ENCODE measurements around the gene PAK5. TPM values are rescaled to one million over a fixed set of nuclear protein-coding genes. Genes with fewer than 3 reads are reported as not detected.

The PAK5 gene
- total RNA-seq, 5 donors from 2014 or later (not counting 1 experiment from before 2014, with no cell fraction given): not detected

DNA sequence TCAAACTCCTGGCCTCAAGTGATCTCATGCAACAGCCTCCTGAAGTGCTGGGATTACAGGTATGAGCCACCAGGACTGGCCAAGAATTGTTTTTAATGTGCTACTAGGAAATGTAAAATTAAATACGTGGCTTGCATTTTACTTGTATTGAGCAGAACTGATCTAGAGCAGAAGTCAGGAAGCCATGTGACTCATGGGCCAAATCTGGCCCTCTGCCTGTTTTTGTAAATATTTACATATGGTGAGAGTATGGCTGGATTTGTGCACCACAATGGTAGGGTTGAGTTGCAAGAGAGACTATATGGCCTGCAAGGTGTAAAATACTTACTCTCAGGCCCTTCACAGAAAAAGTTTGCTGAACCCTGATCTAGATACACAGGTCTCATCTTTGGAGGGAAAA lies 248.7 kb downstream of the PAK5 start:
- DNase-seq (no peak), ATAC-seq (replicated peaks in 1 of 4) (no peak)
- Histone ChIP-seq H3K27me3 (replicated peaks in 1 of 2; ENCODE audit: control insufficient read depth in 2 of 2, extremely low read depth in 1 of 2, insufficient read depth in 2 of 2, low read length in 1 of 2) (no peaks in the 10 kb centered on the region), H3K27ac (ENCODE audit: low read length) (no peak overlapping the region), H3K36me3 (ENCODE audit: control insufficient read depth in 2 of 2, extremely low read depth in 1 of 2, insufficient read depth in 1 of 2, low read length in 1 of 2) (no peaks in the 10 kb centered on the region), H3K4me1 (ENCODE audit: control insufficient read depth in 1 of 2, extremely low read depth in 1 of 2, insufficient read depth in 2 of 2, low read length in 2 of 2) (no peaks in the 10 kb centered on the region), H3K9me3 (no peaks in the 10 kb centered on the region), H3K4me3 (ENCODE audit: control insufficient read depth in 1 of 2, extremely low read depth in 1 of 2, low read length in 1 of 2) (no peak overlapping the region)
- no peak overlapping the region for H3K27ac Mint-ChIP-seq
- no peaks in the 10 kb centered on the region for H3K9me3 Mint-ChIP-seq
- H3K27me3 Mint-ChIP-seq: peaks cover 2 to 8% of the 10 kb centered on the region in 2 donors
- 100% methylated on average over 1 of the region's 1 CpG for WGBS (ENCODE audit: insufficient coverage)
- ChIA-PET POLR2A (no interaction called here), CTCF (interaction anchor here in 1 of 2 donors (0.7 kb wide), 1 partner anchor 130 kb away, joined by 3 read pairs; no protein-coding TSS in a partner anchor)
- no peak overlapping the region for H3K4me3 Mint-ChIP-seq
- no peaks in the 10 kb centered on the region for H3K4me1 Mint-ChIP-seq
- no peaks in the 10 kb centered on the region for H3K36me3 Mint-ChIP-seq

DNA sequence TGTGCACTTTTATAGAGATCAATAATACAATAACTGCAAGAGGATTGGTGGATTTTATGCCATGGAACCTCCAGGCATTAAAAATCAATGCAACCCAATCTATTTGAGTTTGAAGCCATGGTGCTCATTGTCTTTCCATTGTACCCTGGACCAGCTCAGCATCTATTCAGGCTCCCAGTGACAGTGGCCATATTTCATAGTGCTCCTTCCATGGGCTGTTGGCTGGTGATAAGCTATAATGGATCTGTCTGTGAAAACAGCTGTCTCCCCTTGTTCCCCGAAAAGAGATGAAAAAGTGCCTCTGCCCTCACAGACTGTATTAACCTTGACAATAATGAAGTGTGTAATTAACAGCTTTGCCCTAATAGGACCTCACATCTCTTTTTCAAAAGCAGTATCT lies 250.2 kb downstream of the PAK5 start:
- POLR2A ChIA-PET: no interaction called here

DNA sequence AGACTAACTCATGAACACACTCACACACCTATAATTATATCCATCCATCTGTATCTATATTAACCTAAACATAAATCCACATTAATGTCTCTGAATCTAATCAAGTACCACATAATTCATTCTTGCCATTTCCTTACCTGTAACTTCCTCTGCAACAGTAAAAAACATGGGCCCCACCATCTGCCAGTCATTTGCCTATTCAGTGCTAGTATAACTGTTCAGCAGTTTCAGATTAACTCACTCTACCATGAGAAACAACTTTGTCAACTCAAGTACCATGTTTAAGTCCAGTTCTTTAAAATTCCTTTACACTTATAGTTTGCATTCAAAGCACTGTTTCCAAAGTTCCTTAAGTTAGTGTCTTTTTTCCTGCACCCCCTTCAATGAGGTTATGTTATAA lies 255.7 kb downstream of the PAK5 start:
- H3K4me1 ChIP-seq (ENCODE audit: control insufficient read depth in 1 of 2, extremely low read depth in 1 of 2, insufficient read depth in 2 of 2, low read length in 2 of 2): no peaks in the 10 kb centered on the region
- no peak overlapping the region for H3K27ac Mint-ChIP-seq
- H3K36me3 ChIP-seq (ENCODE audit: control insufficient read depth in 2 of 2, extremely low read depth in 1 of 2, insufficient read depth in 1 of 2, low read length in 1 of 2): no peaks in the 10 kb centered on the region
- peaks cover 0 to 2% (median 0%) of the 10 kb centered on the region in 3 donors for H3K9me3 Mint-ChIP-seq
- CTCF ChIA-PET: interaction anchor here in 1 of 2 donors (0.6 to 0.7 kb wide), 2 partner anchors 10 to 27 kb away, joined by 3 to 4 read pairs; no protein-coding TSS in a partner anchor
- POLR2A ChIA-PET: no interaction called here
- no peaks in the 10 kb centered on the region for H3K36me3 Mint-ChIP-seq
- H3K27me3 ChIP-seq (replicated peaks in 1 of 2; ENCODE audit: control insufficient read depth in 2 of 2, extremely low read depth in 1 of 2, insufficient read depth in 2 of 2, low read length in 1 of 2): no peaks in the 10 kb centered on the region
- DNase-seq (no peak), ATAC-seq (replicated peaks in 1 of 4) (no peak)
- no peaks in the 10 kb centered on the region for H3K9me3 ChIP-seq
- no peaks in the 10 kb centered on the region for H3K4me1 Mint-ChIP-seq
- H3K4me3 ChIP-seq (ENCODE audit: control insufficient read depth in 1 of 2, extremely low read depth in 1 of 2, low read length in 1 of 2): no peak overlapping the region
- H3K4me3 Mint-ChIP-seq: no peak overlapping the region
- H3K27me3 Mint-ChIP-seq: peaks cover 2 to 8% of the 10 kb centered on the region in 2 donors
- H3K27ac ChIP-seq (ENCODE audit: low read length): no peak overlapping the region

More for the DNA sequence above, 250.2 kb downstream of the PAK5 start:
- DNase-seq (no peak), ATAC-seq (replicated peaks in 1 of 4) (no peak)
- H3K27ac ChIP-seq (ENCODE audit: low read length): no peak overlapping the region
- H3K4me1 ChIP-seq (ENCODE audit: control insufficient read depth in 1 of 2, extremely low read depth in 1 of 2, insufficient read depth in 2 of 2, low read length in 2 of 2): no peaks in the 10 kb centered on the region
- H3K27ac Mint-ChIP-seq: no peak overlapping the region
- no peak overlapping the region for H3K4me3 Mint-ChIP-seq
- H3K27me3 ChIP-seq (replicated peaks in 1 of 2; ENCODE audit: control insufficient read depth in 2 of 2, extremely low read depth in 1 of 2, insufficient read depth in 2 of 2, low read length in 1 of 2): no peaks in the 10 kb centered on the region
- H3K36me3 ChIP-seq (ENCODE audit: control insufficient read depth in 2 of 2, extremely low read depth in 1 of 2, insufficient read depth in 1 of 2, low read length in 1 of 2): no peaks in the 10 kb centered on the region
- peaks cover 2 to 8% of the 10 kb centered on the region in 2 donors for H3K27me3 Mint-ChIP-seq
- H3K36me3 Mint-ChIP-seq: no peaks in the 10 kb centered on the region
- CTCF ChIA-PET: no interaction called here
- no CpG with 5 or more reads among the region's 1 CpG for WGBS (ENCODE audit: insufficient coverage)
- H3K9me3 ChIP-seq: no peaks in the 10 kb centered on the region
- H3K4me3 ChIP-seq (ENCODE audit: control insufficient read depth in 1 of 2, extremely low read depth in 1 of 2, low read length in 1 of 2): no peak overlapping the region
- no peaks in the 10 kb centered on the region for H3K4me1 Mint-ChIP-seq
- no peaks in the 10 kb centered on the region for H3K9me3 Mint-ChIP-seq

DNA sequence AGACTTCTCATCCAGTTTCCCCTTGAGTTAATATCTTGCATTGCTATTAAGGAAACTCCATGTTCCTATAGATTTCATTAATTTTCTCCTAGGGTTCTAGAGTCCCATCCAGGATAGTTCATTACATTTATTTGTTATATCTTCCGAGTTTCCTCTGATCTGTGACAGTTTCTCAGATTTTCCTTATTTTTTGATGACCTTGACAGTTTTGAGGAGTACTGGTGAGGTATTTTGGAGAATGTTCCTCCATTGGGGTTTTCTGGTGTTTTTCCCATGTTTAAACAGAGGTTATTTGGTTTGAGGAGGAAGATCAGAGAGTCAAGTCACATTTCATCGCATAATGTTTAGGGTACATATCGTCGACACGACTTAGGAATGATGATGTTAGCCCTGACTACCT lies 256.7 kb downstream of the PAK5 start:
- Histone ChIP-seq H3K27me3 (replicated peaks in 1 of 2; ENCODE audit: control insufficient read depth in 2 of 2, extremely low read depth in 1 of 2, insufficient read depth in 2 of 2, low read length in 1 of 2) (no peaks in the 10 kb centered on the region), H3K36me3 (ENCODE audit: control insufficient read depth in 2 of 2, extremely low read depth in 1 of 2, insufficient read depth in 1 of 2, low read length in 1 of 2) (no peaks in the 10 kb centered on the region), H3K9me3 (no peaks in the 10 kb centered on the region), H3K4me1 (ENCODE audit: control insufficient read depth in 1 of 2, extremely low read depth in 1 of 2, insufficient read depth in 2 of 2, low read length in 2 of 2) (no peaks in the 10 kb centered on the region), H3K4me3 (ENCODE audit: control insufficient read depth in 1 of 2, extremely low read depth in 1 of 2, low read length in 1 of 2) (no peak overlapping the region), H3K27ac (ENCODE audit: low read length) (no peak overlapping the region)
- POLR2A ChIA-PET: no interaction called here
- H3K27ac Mint-ChIP-seq: no peak overlapping the region
- peaks cover 0 to 2% (median 0%) of the 10 kb centered on the region in 3 donors for H3K9me3 Mint-ChIP-seq
- DNase-seq (no peak), ATAC-seq (replicated peaks in 1 of 4) (no peak)
- H3K4me1 Mint-ChIP-seq: no peaks in the 10 kb centered on the region
- no peak overlapping the region for H3K4me3 Mint-ChIP-seq
- peaks cover 2 to 8% of the 10 kb centered on the region in 2 donors for H3K27me3 Mint-ChIP-seq
- H3K36me3 Mint-ChIP-seq: no peaks in the 10 kb centered on the region
- CTCF ChIA-PET: no interaction called here
- 50% methylated on average over 1 of the region's 5 CpGs for WGBS (ENCODE audit: insufficient coverage)

DNA sequence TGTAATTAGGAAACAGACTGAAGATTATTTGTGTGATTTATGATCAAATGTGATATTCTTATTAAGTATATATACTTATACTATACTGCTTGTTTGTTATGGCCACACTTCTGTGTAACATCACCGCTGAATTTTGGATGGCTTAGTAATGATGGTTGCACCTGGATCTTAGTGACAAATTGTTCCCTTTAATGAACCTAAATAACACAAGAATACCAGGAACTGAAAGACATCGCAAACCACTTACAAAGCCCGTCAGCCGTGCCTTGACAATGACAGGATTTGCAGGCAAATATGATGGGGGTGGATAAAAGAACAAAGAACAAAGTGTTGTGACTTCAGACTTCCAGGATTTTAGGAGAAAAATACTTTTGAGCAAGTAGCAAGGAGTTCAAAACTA lies 257.4 kb downstream of the PAK5 start:
- POLR2A ChIA-PET: no interaction called here
- Mint-ChIP-seq H3K27ac (no peak overlapping the region), H3K4me1 (no peaks in the 10 kb centered on the region), H3K27me3 (peaks cover 0 to 8% of the 10 kb centered on the region in 2 donors), H3K4me3 (no peak overlapping the region), H3K36me3 (no peaks in the 10 kb centered on the region), H3K9me3 (peaks cover 0 to 2% (median 0%) of the 10 kb centered on the region in 3 donors)
- Histone ChIP-seq H3K27ac (ENCODE audit: low read length) (no peak overlapping the region), H3K4me1 (ENCODE audit: control insufficient read depth in 1 of 2, extremely low read depth in 1 of 2, insufficient read depth in 2 of 2, low read length in 2 of 2) (no peaks in the 10 kb centered on the region), H3K4me3 (ENCODE audit: control insufficient read depth in 1 of 2, extremely low read depth in 1 of 2, low read length in 1 of 2) (no peak overlapping the region), H3K27me3 (replicated peaks in 1 of 2; ENCODE audit: control insufficient read depth in 2 of 2, extremely low read depth in 1 of 2, insufficient read depth in 2 of 2, low read length in 1 of 2) (no peaks in the 10 kb centered on the region), H3K9me3 (no peaks in the 10 kb centered on the region), H3K36me3 (ENCODE audit: control insufficient read depth in 2 of 2, extremely low read depth in 1 of 2, insufficient read depth in 1 of 2, low read length in 1 of 2) (no peaks in the 10 kb centered on the region)
- CTCF ChIA-PET: no interaction called here
- no peak for DNase-seq
- WGBS (ENCODE audit: insufficient coverage): 100% methylated on average over 1 of the region's 4 CpGs
- no peak for ATAC-seq (replicated peaks in 1 of 4)

DNA sequence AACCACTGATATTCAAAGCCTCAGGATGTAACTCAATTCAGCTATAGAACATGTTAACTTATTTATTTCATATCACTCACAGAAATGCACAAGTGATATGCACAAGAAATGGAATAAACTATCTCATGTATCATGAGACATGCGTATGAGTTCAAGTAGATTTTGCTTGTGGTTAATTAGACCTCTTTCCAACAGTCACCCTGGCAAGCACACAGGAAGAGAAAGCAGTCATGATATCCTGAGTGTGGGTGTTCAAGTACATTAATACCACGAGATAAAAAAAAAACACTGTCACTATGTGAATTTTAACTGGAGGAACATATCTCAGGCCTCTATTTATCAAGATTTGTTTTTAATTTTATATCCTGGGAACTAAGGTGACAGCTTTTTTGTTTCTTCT lies 260.3 kb downstream of the PAK5 start:
- no CpG with 5 or more reads among the region's 2 CpGs for WGBS (ENCODE audit: insufficient coverage)
- POLR2A ChIA-PET: no interaction called here
- Mint-ChIP-seq H3K4me1 (no peaks in the 10 kb centered on the region), H3K9me3 (peaks cover 0 to 2% (median 0%) of the 10 kb centered on the region in 3 donors), H3K36me3 (no peaks in the 10 kb centered on the region), H3K4me3 (no peak overlapping the region), H3K27me3 (peaks cover 0 to 11% of the 10 kb centered on the region in 2 donors), H3K27ac (no peak overlapping the region)
- ATAC-seq (replicated peaks in 1 of 4) (no peak), DNase-seq (no peak)
- CTCF ChIA-PET: no interaction called here
- Histone ChIP-seq H3K36me3 (ENCODE audit: control insufficient read depth in 2 of 2, extremely low read depth in 1 of 2, insufficient read depth in 1 of 2, low read length in 1 of 2) (no peaks in the 10 kb centered on the region), H3K27me3 (replicated peaks in 1 of 2; ENCODE audit: control insufficient read depth in 2 of 2, extremely low read depth in 1 of 2, insufficient read depth in 2 of 2, low read length in 1 of 2) (no peaks in the 10 kb centered on the region), H3K4me1 (ENCODE audit: control insufficient read depth in 1 of 2, extremely low read depth in 1 of 2, insufficient read depth in 2 of 2, low read length in 2 of 2) (no peaks in the 10 kb centered on the region), H3K9me3 (no peaks in the 10 kb centered on the region), H3K4me3 (ENCODE audit: control insufficient read depth in 1 of 2, extremely low read depth in 1 of 2, low read length in 1 of 2) (no peak overlapping the region), H3K27ac (ENCODE audit: low read length) (no peak overlapping the region)

DNA sequence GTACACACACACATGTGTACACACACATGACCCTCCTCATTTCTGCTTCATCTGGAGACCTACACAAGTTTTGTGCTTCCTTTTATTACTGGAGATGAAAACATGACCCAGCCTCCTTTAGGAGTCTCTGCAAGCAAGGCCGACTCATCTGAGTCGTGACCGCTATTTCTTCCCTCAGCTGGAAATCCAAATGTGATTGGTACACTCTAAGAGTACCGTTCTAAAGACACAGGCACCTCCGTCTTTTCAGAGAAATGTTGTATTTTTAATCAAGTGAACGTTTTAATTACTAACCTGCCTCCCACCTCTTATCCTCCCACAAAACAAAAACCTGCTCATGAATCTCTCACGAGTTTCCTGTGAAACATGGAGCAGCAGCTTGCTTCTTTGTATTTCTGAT lies 261.5 kb downstream of the PAK5 start:
- no peak overlapping the region for H3K27ac ChIP-seq (ENCODE audit: low read length)
- no peak for DNase-seq
- Mint-ChIP-seq H3K4me1 (no peaks in the 10 kb centered on the region), H3K36me3 (no peaks in the 10 kb centered on the region), H3K4me3 (no peak overlapping the region), H3K27me3 (peaks cover 0 to 15% of the 10 kb centered on the region in 2 donors), H3K9me3 (peaks cover 0 to 2% (median 0%) of the 10 kb centered on the region in 3 donors), H3K27ac (no peak overlapping the region)
- H3K27me3 ChIP-seq (replicated peaks in 1 of 2; ENCODE audit: control insufficient read depth in 2 of 2, extremely low read depth in 1 of 2, insufficient read depth in 2 of 2, low read length in 1 of 2): no peaks in the 10 kb centered on the region
- CTCF ChIA-PET: no interaction called here
- no peaks in the 10 kb centered on the region for H3K9me3 ChIP-seq
- no peaks in the 10 kb centered on the region for H3K36me3 ChIP-seq (ENCODE audit: control insufficient read depth in 2 of 2, extremely low read depth in 1 of 2, insufficient read depth in 1 of 2, low read length in 1 of 2)
- 89% methylated on average over 4 of the region's 7 CpGs for WGBS (ENCODE audit: insufficient coverage)
- H3K4me1 ChIP-seq (ENCODE audit: control insufficient read depth in 1 of 2, extremely low read depth in 1 of 2, insufficient read depth in 2 of 2, low read length in 2 of 2): no peaks in the 10 kb centered on the region
- ATAC-seq (replicated peaks in 1 of 4): no peak
- H3K4me3 ChIP-seq (ENCODE audit: control insufficient read depth in 1 of 2, extremely low read depth in 1 of 2, low read length in 1 of 2): no peak overlapping the region
- POLR2A ChIA-PET: no interaction called here
